GM23248 (cell line): ENCODE results near the gene PSENEN. TPM values are rescaled to one million over a fixed set of nuclear protein-coding genes. Genes with fewer than 3 reads are reported as not detected.
A peak's percentile ranks its signal among the peaks of the same experiment; 100 is the strongest.

ENCODE experiments used
- DNase-seq: peaks from one replicate; pipeline ENCODE4 v3.0.0-alpha.2; 2015
- H2AFZ ChIP-seq: fragments of 200-600 bp; sonication (generic); 2 replicates; pipeline ENCODE4 v1.6.1; 2016; ENCODE audit warnings: antibody characterized with exemption
- H3F3A ChIP-seq: fragments of 200-600 bp; sonication (generic); 2 replicates; pipeline ENCODE4 v1.6.1; 2016; ENCODE audit warnings: mild to moderate bottlenecking, antibody characterized with exemption, mixed run types; ENCODE audit not compliant: insufficient read depth
- H3K27ac ChIP-seq: fragments of 200-600 bp; sonication (generic); 2 replicates; pipeline ENCODE4 v1.5.1; 2016; ENCODE audit warnings: mild to moderate bottlenecking
- H3K27me3 ChIP-seq: fragments of 200-600 bp; sonication (generic); replicated peaks from 2 replicates; pipeline ENCODE4 v1.6.1; 2016; ENCODE audit warnings: mild to moderate bottlenecking; ENCODE audit not compliant: insufficient read depth
- H3K36me3 ChIP-seq: fragments of 200-600 bp; sonication (generic); 2 replicates; pipeline ENCODE4 v1.6.1; 2016; ENCODE audit warnings: low read depth, mild to moderate bottlenecking
- H3K4me1 ChIP-seq: fragments of 200-600 bp; sonication (generic); 2 replicates; pipeline ENCODE4 v1.6.1; 2016; ENCODE audit warnings: mild to moderate bottlenecking; ENCODE audit not compliant: insufficient read depth
- H3K4me2 ChIP-seq: fragments of 200-600 bp; sonication (generic); one replicate; pipeline ENCODE4 v1.6.1; 2016; ENCODE audit warnings: mild to moderate bottlenecking; ENCODE audit not compliant: unreplicated experiment
- H3K4me3 ChIP-seq: fragments of 200-600 bp; sonication (generic); 2 replicates; pipeline ENCODE4 v1.5.1; 2016; ENCODE audit warnings: mild to moderate bottlenecking
- H3K79me2 ChIP-seq: fragments of 200-600 bp; sonication (generic); 2 replicates; pipeline ENCODE4 v1.6.1; 2016; ENCODE audit warnings: mild to moderate bottlenecking; ENCODE audit not compliant: insufficient read depth
- H3K9ac ChIP-seq: fragments of 200-600 bp; sonication (generic); 2 replicates; pipeline ENCODE4 v1.6.1; 2016; ENCODE audit warnings: mild to moderate bottlenecking
- H3K9me2 ChIP-seq: fragments of 200-600 bp; sonication (generic); 2 replicates; pipeline ENCODE4 v1.6.1; 2016; ENCODE audit warnings: mixed run types, mild to moderate bottlenecking, moderate library complexity; ENCODE audit not compliant: insufficient read depth
- H3K9me3 ChIP-seq: fragments of 200-600 bp; sonication (generic); one replicate; pipeline ENCODE4 v1.6.1; 2017; ENCODE audit warnings: low read depth
- H4K20me1 ChIP-seq: fragments of 200-600 bp; sonication (generic); 2 replicates; pipeline ENCODE4 v1.6.0; 2016; ENCODE audit not compliant: insufficient read depth
- EZH2 ChIP-seq: fragments of 200-600 bp; sonication (generic); IDR thresholded peaks from 2 replicates; pipeline ENCODE4 v1.6.1; 2018; ENCODE audit warnings: antibody characterized with exemption, mild to moderate bottlenecking; ENCODE audit not compliant: insufficient read depth, poor library complexity, severe bottlenecking
- EZH2phosphoT487 ChIP-seq: fragments of 200-600 bp; sonication (generic); IDR thresholded peaks from 2 replicates; pipeline ENCODE4 v1.6.1; 2018; ENCODE audit warnings: antibody characterized with exemption, moderate library complexity, mild to moderate bottlenecking, low read depth; ENCODE audit not compliant: insufficient read depth
- WGBS, 2 experiments: methylation state at CpG; one replicate each; pipeline ENCODE4 v1.1.6; 2015 to 2017; ENCODE audit warnings: low lambda C conversion rate in 2 of 2, low coverage in 1 of 2; ENCODE audit errors: missing lambda C conversion rate in 2 of 2; 5-methylcytosine and 5-hydroxymethylcytosine counted together
- in situ Hi-C: fragments of 300-500 bp; cut with MboI; formaldehyde crosslinking; loops from 2 replicates; pipeline ENCODE4 v1.15.0; 2020
- polyA plus RNA-seq: library from polyadenylated mRNA; unstranded; fragments of >200 nt; fragmentation: Nextera tagmentation; extraction: Ambion mirVana; gene quantifications from 2 replicates; pipeline ENCODE4 v1.2.1, GENCODE V29; 2016
- total RNA-seq: library from RNA; depleted of rRNA; stranded (reverse); fragments of >200 nt; shearing (Covaris generic); gene quantifications from 2 replicates; pipeline ENCODE4 v1.2.3, GENCODE V29; 2014

Gene PSENEN
- total and polyA plus RNA-seq, 2 experiments from 2014 or later = 21.6 to 108 TPM

DNA sequence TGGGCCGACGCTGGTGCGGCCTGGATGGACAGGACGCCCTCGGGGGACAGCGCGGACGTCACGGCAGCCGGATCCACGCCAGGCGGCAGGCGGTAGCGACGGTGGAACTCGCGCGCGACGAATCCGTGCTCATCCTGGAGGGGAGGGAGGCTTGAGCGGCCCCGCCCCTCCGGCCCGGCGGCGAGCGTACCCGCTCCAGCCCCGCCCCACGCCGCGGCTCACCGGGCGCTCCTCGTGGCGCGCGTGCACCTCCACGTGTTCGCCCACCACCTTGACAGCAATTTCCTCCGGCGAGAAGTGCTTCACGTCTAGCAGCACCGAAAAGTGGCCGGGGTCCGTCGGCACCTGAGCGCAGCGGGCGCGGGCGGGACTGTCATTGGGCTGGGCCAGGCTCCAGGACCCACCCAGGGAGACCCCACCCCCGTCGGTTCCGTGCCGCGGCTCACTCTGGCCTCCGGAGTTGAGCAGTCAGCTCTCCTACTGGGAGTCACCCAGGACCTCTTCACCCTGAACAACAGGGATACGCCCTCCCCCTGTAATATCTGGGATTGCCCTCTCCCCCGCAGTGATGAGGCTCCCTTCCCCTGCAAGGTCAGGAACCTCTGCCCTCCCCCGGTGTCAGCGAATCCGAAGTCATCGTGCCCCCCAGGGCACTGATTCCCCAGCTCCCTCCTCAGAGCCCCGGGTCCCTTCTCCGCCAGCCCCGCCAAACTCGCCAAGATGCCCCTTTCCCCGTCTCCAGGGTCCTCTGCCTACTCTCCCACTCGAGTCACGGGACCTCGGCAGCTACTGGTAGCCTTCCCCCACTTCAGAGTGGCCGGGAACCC lies 10.3 kb downstream of the PSENEN start:
- H3K27me3 ChIP-seq = no peaks in the 10 kb centered on the region
- WGBS, 2 experiments = 2 to 4% methylated on average over 27 to 55 of the region's 74 CpGs
- no peak for TF ChIP-seq EZH2
- no peak for TF ChIP-seq EZH2phosphoT487
- peaks cover 27% of the 10 kb centered on the region for H3K79me2 ChIP-seq
- H3K27ac ChIP-seq = peak overlapping the region; percentile 97
- H3K36me3 ChIP-seq = peaks cover 2% of the 10 kb centered on the region; the same call in 1 of the 2 replicates
- peak; percentile 91 for DNase-seq
- H3K4me1 ChIP-seq = peaks cover 21% of the 10 kb centered on the region
- in situ Hi-C loops = no loop called here
- no peaks in the 10 kb centered on the region for H3K9me2 ChIP-seq
- peaks cover 3% of the 10 kb centered on the region; the same call in 1 of the 2 replicates for H3F3A ChIP-seq
- no peaks in the 10 kb centered on the region for H3K9me3 ChIP-seq
- peak overlapping the region; percentile 91 for H3K4me2 ChIP-seq
- no peaks in the 10 kb centered on the region for H4K20me1 ChIP-seq
- peak overlapping the region; percentile 84 for H3K4me3 ChIP-seq
- peak overlapping the region; percentile 86 for H3K9ac ChIP-seq
- peak overlapping the region; percentile 42 for H2AFZ ChIP-seq

DNA sequence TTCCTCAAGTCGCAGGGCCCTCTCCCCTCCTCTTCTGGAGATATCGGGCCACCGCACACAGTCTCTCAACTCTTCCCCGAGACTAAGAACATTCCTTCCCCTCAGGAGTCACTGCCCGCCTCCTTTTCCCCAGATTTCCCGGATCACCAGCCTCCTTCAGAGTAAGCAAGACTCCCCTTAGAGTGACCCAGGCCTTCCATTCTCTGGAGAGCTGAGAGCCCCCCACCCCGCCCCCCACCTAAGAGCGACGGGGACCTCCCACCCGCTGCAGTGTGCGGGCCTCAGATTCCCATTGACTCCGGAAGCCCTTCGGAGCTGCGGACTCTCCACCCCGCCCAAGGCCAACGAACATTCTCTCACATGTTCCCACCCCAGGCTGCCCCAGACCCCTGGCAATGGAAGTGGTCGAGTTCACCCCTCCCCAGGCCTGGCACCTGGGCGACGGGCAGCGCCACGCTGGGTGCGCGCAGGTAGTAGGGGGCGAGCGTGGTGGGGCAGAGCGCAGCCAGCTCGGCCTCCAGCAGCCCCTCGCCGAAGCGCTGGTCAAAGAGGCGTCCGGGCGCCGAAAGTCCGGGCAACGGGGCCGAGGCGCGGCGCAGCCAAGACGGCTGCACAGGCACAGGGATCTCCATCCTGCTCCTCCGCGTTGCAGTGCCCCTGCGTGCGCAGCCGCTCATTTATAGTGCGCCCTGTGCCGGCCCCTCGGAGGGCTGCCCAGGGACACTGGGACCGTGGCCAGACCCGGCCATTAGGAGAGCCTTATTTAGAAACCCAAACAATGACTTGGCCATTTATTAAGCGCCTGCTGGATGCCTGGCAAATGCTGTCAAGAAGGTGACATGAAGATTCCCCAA lies 11.2 kb downstream of the PSENEN start, which contains the start of gene HSPB6:
TSS of gene HSPB6 (minus strand) at position 653 of the 854 bp plus-strand sequence. CDS start at position 632, 21 bp downstream.
- Histone ChIP-seq H4K20me1 (no peaks in the 10 kb centered on the region), H3K4me1 (peaks cover 21% of the 10 kb centered on the region), H3F3A (peaks cover 3% of the 10 kb centered on the region; the same call in 1 of the 2 replicates), H3K9me2 (no peaks in the 10 kb centered on the region), H3K27me3 (no peaks in the 10 kb centered on the region), H3K9ac (peak within 1 kb of the TSS; percentile 86), H3K27ac (peak within 1 kb of the TSS; percentile 97), H2AFZ (peak within 1 kb of the TSS; percentile 42), H3K79me2 (peaks cover 31% of the 10 kb centered on the region), H3K9me3 (no peaks in the 10 kb centered on the region), H3K4me3 (peak within 1 kb of the TSS; percentile 84), H3K4me2 (peak within 1 kb of the TSS; percentile 91), H3K36me3 (peaks cover 4% of the 10 kb centered on the region; the same call in 1 of the 2 replicates)
- in situ Hi-C loops = no loop called here
- no peak for TF ChIP-seq EZH2
- no peak for TF ChIP-seq EZH2phosphoT487
- peak; percentile 80 for DNase-seq
- WGBS, 2 experiments = 3 to 4% methylated on average over 36 to 49 of the region's 52 CpGs

DNA sequence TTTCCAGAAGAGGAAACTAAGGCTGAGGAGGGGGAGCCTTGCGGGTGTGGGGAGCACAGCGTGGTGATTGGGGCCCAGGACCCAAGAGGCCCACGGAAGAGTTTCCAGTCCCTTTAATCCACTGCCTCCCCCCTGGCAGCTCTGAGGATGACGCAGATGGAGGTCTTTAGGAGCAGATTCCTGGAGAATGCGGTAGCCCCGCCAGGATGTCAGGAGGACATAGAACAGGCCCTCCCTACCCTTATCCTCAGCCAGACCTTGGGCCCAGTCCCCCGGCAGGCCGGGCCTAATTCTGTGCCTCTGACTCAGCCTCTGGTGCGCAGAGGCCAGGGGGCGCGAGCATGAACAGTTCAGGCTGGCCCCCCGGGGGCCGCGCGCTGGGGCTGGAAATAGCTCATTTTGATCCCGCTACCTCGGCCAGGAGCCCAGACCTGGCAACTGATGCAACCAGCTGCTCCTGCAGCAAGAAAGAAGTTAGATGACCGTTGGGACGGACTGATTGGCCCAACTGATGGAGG lies 11.8 kb downstream of the PSENEN start:
- Histone ChIP-seq H3K27me3 (no peaks in the 10 kb centered on the region), H3K9ac (peak overlapping the region; percentile 86), H4K20me1 (no peaks in the 10 kb centered on the region), H3K36me3 (peaks cover 9% of the 10 kb centered on the region; the same call in 1 of the 2 replicates), H3K79me2 (peaks cover 31% of the 10 kb centered on the region), H2AFZ (peak overlapping the region; percentile 42), H3K4me3 (peak overlapping the region; percentile 84), H3F3A (peaks cover 3% of the 10 kb centered on the region; the same call in 1 of the 2 replicates), H3K9me3 (no peaks in the 10 kb centered on the region), H3K27ac (peak overlapping the region; percentile 97), H3K4me2 (peak overlapping the region; percentile 91), H3K4me1 (peaks cover 21% of the 10 kb centered on the region), H3K9me2 (no peaks in the 10 kb centered on the region)
- peak; percentile 93 for DNase-seq
- in situ Hi-C loops = no loop called here
- 1 to 2% methylated on average over 19 of the region's 19 CpGs for WGBS, 2 experiments
- TF ChIP-seq EZH2phosphoT487 (no peak), EZH2 (no peak)
